GM13977 (cell line): Measurements from ENCODE around the gene HMG20A.

Source experiments
- DNase-seq: peaks from one replicate; pipeline ENCODE4 v3.0.0; 2012; ENCODE audit warnings: low spot score
- in situ Hi-C: fragments of 300-500 bp; cut with MboI; formaldehyde crosslinking; loops from one replicate; pipeline ENCODE4 v1.12.0; 2022; ENCODE audit warnings: low sequenced_read_pairs, low pct_unique_long_range_greater_than_20kb, mixed read lengths, inconsistent platforms; ENCODE audit not compliant: unreplicated experiment
- TF ChIP-seq, protein P1 (sequence below): IDR thresholded peaks from 2 replicates; pipeline ENCODE4 v1.5.1; 2012; ENCODE audit warnings: mild to moderate bottlenecking, control low read depth; ENCODE audit not compliant: insufficient read depth; ENCODE audit errors: extremely low read depth, missing control alignments

The HMG20A gene

DNA sequence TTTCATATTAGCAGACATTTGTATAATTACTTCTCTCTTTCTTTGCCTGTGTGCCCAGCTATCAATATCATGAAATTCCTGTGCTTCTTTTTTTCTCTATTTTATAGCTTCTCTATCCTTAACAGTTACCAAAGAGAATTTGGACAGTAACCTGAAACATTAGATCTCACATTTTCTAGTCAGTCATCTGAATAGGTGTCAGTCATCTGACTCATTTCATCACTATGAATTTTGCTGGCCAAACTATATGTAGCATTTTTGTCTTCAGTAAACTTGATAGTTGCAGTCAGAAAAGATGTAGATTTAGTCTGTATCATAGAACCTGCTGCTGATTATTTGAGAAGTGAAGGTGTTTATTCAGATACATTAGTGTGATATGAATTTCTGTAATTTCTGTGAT lies 52.6 kb downstream of the HMG20A start:
- DNase-seq, result peak; percentile 13
- TF ChIP-seq, protein P1, sequence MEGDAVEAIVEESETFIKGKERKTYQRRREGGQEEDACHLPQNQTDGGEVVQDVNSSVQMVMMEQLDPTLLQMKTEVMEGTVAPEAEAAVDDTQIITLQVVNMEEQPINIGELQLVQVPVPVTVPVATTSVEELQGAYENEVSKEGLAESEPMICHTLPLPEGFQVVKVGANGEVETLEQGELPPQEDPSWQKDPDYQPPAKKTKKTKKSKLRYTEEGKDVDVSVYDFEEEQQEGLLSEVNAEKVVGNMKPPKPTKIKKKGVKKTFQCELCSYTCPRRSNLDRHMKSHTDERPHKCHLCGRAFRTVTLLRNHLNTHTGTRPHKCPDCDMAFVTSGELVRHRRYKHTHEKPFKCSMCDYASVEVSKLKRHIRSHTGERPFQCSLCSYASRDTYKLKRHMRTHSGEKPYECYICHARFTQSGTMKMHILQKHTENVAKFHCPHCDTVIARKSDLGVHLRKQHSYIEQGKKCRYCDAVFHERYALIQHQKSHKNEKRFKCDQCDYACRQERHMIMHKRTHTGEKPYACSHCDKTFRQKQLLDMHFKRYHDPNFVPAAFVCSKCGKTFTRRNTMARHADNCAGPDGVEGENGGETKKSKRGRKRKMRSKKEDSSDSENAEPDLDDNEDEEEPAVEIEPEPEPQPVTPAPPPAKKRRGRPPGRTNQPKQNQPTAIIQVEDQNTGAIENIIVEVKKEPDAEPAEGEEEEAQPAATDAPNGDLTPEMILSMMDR, result no peak
- in situ Hi-C loops, result no loop called here

DNA sequence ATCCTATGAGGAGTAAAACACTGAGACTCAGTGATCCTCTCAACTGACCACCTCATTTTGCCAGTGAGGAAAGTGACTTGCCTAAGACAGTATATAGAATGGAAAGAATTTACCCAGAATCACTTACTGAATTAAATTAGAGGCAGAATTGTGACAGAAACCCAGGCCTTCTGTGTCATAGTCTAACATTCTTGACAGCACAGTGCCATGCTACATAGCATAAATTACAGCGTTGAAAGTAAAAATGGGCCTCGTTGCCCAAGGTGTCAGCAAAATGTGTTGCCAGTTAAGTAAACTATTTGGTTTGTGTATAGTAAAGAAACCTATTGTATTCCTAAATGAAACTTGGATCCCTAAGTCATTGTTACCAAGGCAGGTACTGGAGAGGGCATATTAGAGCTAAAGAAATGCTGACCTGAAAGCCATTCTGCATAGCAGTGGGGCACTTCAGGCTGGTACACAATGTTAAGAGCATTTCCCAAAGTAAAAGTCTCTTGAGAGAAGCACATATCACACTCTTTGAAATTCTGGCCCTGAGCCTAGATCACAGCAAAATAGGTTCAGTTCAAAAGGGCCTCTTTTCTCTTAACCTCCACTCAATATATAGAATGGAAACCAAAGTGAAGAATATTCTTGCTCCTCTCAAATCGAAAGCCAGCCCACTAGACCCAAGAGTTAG lies 53.8 kb downstream of the HMG20A start:
- TF ChIP-seq, protein P1, result no peak
- in situ Hi-C loops, result no loop called here
- no peak for DNase-seq

- DNase-seq, result no peak
- TF ChIP-seq, protein P1, result no peak
- in situ Hi-C loops, result no loop called here
Observed at GRCh38 chr15:77475001-77475400, 54.3 kb downstream of the HMG20A start.

DNA sequence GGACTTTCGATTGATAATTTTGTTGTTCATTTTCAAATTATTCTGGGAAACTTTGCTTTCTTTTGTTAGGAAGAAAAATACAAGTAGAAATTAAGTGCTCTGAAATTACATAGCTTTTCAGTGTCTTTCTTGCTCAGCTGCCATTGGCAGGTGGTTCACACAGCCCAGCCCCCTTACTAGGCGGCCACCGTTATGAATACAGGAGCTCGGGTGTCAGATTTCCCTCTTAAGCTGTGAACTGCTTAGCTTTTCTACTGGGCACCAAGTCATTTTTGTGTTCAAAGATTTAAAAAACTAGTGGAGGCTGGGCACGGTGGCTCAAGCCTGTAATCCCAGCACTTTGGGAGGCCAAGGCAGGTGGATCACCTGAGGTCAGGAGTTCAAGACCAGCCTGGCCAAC lies 55.2 kb downstream of the HMG20A start:
- TF ChIP-seq, protein P1, result no peak
- no peak for DNase-seq
- in situ Hi-C loops, result no loop called here

GRCh38 chr15:77476995-77477394 lies 56.3 kb downstream of the HMG20A start:
- TF ChIP-seq, protein P1, result no peak
- DNase-seq, result no peak

GRCh38 chr15:77478051-77478450 lies 57.4 kb downstream of the HMG20A start:
- no peak for DNase-seq
- in situ Hi-C loops, result no loop called here
- TF ChIP-seq, protein P1, result no peak

More at GRCh38 chr15:77476995-77477394, 56.3 kb downstream of the HMG20A start:
- in situ Hi-C loops, result no loop called here
